HG03135 (cell line): ENCODE results near the gene FOXP1.

ENCODE experiments used
- ATAC-seq: cut with Tn5 transposase; IDR thresholded peaks from one replicate; pipeline ENCODE4 v1.9.1; 2021; ENCODE audit warnings: mild to moderate bottlenecking, moderate library complexity; ENCODE audit not compliant: unreplicated experiment

Gene FOXP1

GRCh38 chr3:71587958-71588357 lies 4.4 kb upstream of the FOXP1 start:
- no peak for ATAC-seq

- ATAC-seq, result no peak
Measured at GRCh38 chr3:71586810-71587242, 3.3 kb upstream of the FOXP1 start.

- ATAC-seq, result no peak
Measured at GRCh38 chr3:71585887-71586809, 2.6 kb upstream of the FOXP1 start.

DNA sequence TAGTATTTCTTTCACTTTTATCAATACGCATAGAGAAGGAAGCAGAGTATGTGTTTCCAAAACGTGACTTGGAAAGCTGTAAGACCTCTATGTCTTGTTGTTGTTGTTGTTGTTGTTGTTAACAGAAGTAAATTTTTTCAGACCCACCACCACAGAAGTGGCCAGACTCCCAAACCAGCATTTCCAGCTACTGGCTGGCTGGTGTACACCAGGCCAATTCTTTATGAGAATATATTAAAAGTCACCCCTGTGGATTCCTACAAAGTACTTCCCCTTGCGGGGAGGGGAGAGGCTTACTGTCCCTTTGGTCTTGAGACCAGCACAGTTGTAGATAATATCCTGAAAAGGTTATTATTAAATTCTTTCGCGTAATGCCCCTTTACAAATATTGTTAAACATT lies 1.6 kb upstream of the FOXP1 start:
- no peak for ATAC-seq

DNA sequence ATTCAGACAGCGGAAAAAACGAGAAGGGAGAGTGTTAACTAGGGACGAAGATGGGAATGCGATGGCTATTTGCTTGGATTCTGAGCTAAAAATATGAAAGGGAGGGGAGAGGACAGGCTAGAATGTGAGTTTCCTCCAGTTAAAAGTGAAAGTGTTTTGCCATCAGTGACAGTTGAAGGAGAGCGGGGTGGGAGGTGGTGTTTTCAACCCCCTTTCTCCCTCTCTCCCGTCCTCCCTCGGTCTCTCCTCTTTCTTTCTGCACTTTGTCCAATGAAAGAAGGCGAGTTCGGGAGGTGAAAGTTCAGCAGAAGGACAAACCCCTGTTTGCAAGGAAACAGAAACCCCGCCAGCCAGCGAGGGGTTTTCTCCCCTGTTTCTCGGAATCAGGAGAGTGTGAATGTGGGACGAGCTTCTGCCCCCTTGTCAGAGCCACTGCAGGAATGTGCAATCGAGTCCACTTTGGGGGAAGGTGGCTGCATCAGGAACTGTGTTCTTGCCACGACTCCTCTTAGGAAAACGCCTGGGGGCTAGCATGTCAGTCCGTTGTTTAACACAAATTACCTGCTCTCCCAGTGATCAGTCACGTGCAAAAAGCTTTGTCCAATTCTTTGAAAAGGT lies 975 bp upstream of the FOXP1 start:
- no peak for ATAC-seq

- ATAC-seq, result no peak
Measured at GRCh38 chr3:71582612-71583565, 639 bp downstream of the FOXP1 start.

- ATAC-seq, result no peak
Measured at GRCh38 chr3:71582036-71582611, 1.4 kb downstream of the FOXP1 start.

- ATAC-seq, result no peak
Measured at GRCh38 chr3:71581457-71582035, 2.0 kb downstream of the FOXP1 start.

- ATAC-seq, result no peak
Measured at GRCh38 chr3:71580636-71581456, 2.7 kb downstream of the FOXP1 start.

GRCh38 chr3:71579935-71580406 lies 3.6 kb downstream of the FOXP1 start:
- ATAC-seq, result no peak

DNA sequence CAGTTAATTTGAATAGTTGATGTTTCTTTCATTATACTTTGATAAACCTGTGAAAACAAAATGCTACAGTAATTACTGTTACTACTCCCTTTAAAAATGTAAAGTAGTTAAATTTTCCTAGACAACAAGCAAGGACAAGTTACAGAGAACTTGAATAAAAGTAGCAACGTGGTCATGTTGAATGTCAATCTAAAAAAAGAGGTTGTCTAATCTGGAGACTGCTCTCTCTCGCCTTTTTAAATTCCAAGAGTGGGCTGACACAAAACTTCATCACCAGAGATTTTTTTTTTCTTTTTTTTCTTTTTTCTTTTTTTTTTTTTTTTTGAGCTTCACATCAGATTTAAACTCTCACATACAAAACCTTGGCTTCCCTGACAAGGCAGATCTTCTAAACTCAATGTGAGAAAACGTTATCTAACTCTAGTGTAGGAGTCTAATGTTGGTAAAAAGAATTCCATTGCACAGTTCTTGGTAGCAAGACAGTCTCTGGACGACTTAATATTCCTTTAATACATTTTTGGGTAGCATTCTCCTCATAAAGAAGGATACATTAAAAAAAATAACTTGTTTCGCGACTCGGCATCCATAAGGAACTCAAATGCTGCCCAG lies 4.1 kb downstream of the FOXP1 start:
- ATAC-seq, result no peak

DNA sequence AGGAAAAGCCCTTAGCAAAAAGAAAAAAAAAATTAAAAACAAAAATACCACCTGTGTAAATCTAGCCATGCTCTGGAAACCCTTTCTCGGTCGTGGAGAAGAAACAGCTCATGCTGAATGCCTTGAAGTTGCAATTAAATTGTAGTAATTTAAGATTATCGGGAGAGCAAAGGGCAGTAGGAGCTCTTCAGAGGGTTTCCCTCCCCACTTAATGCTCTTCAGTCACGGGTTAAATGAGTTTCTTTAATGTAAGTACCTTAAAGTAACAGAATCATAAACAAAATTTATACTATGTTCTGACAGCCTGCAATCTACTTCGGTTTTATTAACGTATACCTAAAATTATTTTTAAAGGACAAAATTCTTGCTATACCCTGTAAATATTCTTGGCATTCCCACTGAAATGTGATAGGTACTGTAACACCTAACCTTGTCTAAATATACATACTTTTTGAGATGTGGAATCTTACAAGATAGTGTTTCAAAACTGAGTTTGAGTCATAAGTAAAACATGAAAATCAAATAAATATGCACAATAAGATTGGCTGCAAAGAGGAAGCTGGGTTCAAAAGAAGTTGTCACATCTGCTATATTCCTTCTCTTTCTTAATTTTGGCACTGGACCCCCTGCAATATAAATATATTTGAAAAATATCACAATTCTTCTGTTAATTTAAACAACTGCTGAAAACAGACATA lies 5.3 kb downstream of the FOXP1 start:
- ATAC-seq, result no peak

- no peak for ATAC-seq
Measured at GRCh38 chr3:71577011-71577410, 6.5 kb downstream of the FOXP1 start.

DNA sequence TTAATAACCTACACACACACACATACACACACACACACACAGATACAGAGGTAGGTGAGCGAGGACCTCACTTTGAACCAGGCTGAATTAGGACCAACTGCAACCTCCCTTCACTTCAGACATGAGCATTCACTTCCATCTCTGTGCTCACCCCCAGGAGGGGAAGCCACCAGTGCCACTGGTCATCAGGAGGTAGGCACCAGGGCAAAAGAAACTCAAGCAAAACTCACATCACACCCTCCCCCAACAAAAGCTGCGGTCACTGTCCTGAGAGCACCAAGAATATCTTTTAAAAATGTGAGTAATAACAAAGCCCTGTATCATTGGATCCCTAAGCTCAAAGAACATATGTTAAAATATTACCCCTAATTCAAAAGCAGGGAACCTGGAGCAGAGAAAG lies 8.1 kb downstream of the FOXP1 start:
- no peak for ATAC-seq

- ATAC-seq, result no peak
Measured at GRCh38 chr3:71573181-71573580, 10.3 kb downstream of the FOXP1 start.

GRCh38 chr3:71570546-71570945 lies 13.0 kb downstream of the FOXP1 start:
- no peak for ATAC-seq

GRCh38 chr3:71568207-71568606 lies 15.3 kb downstream of the FOXP1 start:
- no peak for ATAC-seq

- no peak for ATAC-seq
Measured at GRCh38 chr3:71566776-71567175, 16.8 kb downstream of the FOXP1 start.
